DMS53 (cell line): ENCODE data around the gene KIF26B.
"Not testable (repeated sequence)": the region's sequence is repeated elsewhere in the genome, so short reads cannot be mapped to it uniquely, and the experiment has no call there.

Source experiments
- DNase-seq: peaks from one replicate; lab custom pipeline; 2025; lab: John Stamatoyannopoulos, UW

The KIF26B gene

DNA sequence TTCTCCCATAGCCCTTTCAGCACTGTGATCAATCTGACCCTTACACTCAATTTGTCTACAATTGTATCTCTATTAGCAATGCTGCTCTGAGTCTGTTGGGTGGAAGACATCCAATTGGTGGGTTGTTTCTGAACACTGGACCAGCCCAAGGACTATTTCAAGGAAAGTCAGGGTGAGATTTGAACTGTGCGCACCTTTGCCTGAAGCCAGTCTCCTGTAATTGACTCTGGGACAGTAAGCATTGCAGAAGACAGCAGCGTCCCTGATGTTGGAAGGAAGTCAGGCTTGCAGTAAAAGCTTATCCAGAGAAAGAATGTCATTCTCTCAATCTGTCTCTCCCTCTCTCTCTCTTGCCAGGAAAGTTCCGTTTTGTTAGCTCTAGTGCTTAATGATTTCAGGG is 233.9 kb downstream of the KIF26B start:
- no peak for DNase-seq

DNA sequence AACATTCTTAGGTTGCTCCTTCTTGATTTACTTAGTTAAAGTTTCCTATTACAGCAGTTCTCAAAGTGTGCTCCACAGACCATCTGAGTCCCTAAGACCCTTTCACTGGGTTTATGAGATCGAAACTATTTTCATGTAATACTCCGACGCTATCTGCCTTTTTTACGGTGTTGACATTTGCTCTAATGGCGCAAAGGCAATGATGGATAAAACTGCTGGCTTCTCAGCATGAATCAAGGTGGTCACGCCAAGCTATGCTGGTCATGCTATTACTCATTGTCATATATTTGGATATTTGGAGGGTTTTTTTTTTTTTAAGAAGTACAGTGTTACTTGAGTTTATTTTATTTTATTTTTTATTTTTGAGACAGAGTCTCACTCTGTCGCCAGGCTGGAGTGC is 235.1 kb downstream of the KIF26B start:
- no peak for DNase-seq

DNA sequence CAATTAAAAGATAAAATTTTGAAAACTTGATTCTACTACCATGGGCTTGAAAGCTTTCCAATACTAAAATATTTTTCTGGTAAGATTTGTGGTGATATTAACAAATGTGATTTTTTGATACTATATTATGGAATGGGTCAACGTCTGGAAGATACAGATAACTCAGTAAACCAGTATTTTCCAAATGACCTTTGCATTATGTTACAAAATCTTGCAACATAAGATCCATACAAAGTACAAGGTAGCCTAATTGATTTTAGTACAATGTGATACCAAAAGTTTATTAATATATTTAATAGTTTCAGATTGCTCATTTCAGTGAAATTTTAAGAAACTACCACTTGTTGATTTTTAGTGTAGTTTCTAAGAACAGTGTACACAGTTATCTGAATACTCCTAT is 236.2 kb downstream of the KIF26B start:
- no peak for DNase-seq

DNA sequence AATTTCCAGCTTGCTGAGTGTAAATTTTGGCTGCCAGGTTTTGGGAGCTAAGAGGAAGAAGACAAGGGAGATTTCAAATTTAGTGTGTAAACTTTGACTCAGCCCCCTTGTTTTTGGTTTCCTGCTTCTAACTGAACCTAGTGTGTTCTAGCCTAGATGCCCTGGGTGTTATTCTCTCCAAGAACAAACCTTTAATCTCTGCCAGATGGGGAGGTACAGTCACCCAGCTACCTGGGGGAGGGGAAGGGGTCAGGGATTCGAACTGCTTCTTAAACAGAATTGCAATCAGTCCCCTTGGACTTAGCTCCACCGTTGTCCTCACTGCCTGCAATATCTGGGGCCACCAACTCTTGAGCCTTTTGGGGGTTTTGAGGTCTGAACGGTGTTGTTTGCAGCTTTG is 238.9 kb downstream of the KIF26B start:
- DNase-seq, result no peak

DNA sequence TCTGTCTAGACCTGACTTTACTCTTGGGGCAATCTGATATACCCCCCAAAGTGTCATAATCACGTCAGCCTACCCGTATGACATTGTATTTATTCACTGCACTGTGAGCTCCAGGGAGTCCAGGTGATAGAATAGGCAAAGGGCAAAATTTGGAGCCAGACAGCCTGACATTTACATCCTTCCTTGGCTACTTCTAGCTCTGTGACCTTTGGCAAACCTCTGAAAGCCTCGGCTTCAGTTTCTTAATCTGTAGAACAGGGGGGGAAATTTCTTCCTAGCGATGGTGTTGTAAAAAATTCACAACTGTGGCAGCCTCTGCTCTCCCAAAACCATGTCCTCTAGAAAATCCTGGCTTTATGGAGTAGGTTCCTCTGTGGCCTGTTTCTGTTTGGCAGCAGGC is 240.9 kb downstream of the KIF26B start:
- no peak for DNase-seq

DNA sequence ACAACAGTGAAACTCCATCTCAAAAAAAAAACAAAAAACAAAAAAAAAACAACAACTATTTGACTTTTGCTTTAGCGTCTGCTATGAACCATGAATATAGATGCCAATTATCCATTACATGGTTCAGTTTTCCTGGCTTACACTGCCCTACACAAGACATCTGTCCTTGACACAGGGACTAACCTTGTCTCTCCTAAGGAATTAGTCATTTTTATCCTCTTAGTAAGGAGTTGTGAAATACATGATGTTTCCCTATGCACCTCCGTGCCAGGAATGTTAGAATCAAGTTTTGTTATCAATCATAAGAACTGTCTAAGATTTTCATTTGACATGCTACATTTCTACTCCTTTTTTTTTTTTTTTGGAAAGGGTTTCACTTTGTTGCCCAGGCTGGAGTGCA is 241.8 kb downstream of the KIF26B start:
- DNase-seq, result no peak

DNA sequence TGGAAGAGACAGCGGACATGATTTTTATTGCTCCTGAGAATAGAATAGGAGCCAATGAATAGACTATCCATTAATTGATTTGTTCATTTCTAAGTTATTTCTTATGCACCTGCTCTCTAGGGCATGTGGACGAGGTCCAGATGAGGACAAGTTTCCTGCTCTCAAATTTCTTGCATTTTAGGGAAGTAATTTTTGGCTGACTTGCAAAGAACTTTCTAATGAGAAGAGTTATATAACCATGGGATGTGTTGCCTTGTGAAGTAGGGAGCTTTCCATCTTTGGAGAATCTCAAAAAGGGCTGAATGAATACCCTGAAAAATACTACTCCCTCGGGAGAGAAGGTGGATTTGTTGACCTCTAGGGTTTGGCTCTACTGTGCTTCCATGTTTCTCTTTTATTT is 243.0 kb downstream of the KIF26B start:
- no peak for DNase-seq

DNA sequence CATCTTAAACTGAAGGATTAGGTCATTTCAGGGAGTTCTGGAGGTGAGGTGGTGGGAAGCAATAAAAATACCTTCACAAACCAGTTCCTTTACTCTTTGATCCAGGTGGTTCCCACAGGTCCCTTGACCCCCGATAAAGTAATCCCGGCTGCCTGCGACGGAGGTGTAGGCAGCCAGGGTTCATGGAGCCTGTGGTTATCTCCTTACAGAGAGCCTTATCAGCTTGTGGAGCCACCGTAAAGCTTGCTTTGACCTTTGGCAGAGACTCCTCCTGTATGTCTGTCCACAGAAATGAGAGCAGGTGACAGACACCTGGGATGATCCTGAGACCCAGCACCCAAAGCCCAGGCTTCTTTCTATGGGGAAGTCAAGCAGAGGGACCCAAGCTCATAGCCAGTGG is 243.4 kb downstream of the KIF26B start:
- no peak for DNase-seq

DNA sequence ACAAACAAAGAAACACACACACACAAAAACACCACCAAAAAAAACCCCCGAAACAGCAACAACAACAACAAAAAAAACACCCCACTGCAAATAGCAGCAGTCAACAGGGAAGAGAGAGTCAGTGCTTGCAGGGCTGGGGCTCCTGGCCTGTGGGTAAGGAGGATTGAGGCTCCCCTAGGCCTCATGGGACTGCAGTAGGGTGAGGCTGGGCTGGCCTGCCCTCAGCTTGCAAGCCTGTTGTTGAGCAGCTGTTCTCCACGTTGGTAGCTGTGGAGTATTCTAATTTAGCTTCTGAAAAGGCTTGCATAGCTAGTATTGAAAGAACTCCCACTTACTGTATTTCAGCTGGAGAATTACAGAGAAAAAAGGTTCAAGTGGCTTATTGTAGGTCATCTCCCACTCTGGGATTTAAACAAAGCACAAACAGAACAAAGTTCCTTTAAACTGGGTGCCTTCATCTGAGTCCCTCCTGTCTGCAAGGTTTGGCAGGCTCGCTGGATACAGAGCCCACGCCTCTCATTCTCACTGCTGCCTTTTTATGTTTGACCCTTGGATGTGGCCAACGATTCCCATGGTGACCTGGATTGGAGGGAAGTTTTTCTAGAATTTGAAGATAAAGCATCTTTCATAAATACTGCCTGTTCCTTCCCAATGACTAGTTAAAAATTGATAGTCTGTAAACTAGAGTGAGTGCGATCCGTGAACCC is 247.2 kb downstream of the KIF26B start:
- no peak for DNase-seq

DNA sequence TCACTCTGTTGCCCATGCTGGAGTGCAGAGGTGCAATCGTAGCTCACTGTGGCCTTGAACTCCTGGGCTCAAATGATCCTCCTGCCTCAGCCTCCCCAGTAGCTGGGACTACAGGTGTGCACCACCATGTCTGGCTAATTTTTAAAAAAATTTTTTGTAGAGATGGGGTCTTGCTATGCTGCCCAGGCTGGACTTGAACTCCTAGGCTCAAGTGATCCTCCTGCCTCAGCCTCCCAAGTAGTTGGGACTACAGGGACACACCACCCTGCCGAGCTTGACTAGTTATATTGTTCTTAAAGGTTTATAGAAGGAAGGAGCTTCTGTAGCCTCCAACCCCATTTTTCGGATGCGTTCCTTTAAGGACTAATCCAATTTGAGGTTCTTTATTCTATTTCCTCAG is 248.2 kb downstream of the KIF26B start:
- DNase-seq, result not testable (repeated sequence)

DNA sequence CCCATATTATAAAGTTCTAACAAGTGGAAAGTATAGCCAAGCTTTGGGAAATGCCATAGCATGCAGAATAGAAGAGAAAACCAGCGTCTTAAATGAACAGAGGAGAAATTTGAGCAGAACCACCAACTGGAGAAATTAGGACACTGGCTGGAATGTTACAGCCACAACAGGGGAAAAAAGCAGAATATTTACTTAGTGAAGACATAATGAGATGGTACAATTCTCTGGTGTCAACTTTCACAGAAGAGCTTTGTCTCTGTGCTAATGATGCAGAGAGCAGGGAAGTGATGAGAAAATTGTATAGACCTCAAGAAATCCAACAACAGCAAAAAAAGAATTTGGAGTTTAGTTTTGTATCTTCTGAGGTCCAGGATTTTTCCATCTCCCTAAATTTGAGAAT is 249.7 kb downstream of the KIF26B start:
- DNase-seq, result no peak

DNA sequence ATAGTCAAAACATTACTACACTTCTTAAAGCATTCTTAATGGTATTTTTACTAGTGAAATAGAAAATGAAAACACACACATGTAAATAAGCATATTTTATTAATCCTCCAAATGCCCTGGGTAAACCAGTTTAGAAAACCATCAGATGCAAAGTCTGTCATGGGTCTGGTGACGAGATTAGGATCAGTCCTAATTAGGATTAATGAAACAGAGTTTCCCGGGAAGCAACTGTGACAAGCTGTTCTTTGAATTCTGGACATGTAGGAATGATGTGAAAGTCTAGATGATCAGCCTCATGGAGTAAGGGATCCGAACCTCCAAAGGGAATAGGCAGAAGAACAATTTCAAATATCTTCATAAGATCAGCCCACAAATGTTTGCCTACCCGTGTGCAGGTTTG is 250.2 kb downstream of the KIF26B start:
- DNase-seq, result no peak

DNA sequence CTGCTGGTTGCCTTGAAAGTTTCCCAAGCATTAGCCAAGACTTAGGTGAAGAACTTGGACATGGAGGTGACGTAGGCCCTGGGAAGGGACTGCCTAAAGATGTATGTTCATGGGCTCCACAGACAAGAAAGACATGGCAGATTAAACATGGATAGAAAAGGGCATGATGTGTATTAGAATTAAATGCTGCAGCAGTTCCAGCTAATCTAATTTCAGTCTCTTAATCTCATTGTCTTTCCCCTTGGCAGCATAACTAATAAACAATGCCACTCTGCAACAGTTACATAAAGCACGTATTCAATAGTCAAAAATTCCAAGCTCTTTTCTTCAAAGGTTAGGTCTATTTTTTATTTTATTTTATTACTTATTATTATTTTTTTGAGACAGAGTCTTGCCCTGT is 251.6 kb downstream of the KIF26B start:
- DNase-seq, result no peak

DNA sequence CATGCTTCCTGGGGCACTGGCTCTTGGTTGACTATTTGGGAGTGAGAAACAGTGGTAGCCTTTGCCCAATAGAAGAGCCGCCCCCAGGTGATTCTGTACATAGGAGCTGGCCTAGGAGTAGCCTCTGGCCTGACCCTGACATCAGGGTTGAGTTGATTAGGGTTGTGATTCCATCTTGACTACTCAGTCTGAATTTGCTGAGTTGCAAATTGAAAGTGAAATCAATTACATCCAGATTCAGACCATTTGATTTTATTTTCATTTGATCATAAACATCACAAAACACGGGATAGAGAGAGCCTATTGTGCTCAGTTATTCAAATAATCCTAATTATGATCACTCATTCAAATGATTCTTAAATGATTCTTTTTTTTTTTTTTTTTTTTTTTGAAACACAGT is 253.2 kb downstream of the KIF26B start:
- DNase-seq, result no peak

DNA sequence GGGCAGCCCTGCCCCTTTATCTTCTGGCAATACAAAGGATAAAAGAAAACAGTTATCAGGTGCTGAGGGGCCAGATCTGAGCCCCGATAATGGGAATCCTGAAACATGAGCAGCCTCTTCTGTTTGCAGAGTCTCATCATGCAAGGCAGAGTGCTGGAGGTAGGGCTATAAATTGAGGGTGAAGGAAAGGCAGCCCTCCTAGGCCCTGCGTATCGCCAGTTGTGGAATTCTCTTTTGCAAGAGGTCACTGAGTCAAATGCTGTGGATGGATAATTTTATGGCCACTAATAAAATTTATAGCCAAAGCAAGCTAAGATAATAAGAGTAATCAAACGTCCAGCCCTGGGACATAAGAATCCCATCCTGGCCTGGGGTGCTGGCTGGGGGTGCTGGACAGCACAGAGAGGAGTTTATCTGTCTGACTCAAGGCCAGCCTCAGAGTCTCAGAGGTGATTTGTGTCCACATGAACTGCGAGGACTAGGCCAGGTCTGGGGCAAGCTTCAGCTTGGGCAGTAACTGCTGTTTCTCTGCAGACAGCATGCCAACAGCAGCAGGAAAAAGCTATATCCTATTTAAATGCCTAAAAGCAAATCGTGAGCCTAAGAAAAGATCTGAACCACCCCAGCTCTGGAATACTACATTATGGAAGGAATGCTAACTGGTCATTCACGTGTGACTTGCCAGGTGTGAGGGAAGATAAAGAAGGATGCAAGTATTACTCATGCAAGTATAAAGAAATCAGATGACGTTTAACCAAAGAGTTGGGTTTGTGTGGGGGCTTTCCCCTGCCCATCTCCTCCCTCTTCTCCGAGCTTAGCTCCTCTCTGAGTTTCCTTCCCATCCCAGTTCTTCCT is 254.8 kb downstream of the KIF26B start:
- no peak for DNase-seq

DNA sequence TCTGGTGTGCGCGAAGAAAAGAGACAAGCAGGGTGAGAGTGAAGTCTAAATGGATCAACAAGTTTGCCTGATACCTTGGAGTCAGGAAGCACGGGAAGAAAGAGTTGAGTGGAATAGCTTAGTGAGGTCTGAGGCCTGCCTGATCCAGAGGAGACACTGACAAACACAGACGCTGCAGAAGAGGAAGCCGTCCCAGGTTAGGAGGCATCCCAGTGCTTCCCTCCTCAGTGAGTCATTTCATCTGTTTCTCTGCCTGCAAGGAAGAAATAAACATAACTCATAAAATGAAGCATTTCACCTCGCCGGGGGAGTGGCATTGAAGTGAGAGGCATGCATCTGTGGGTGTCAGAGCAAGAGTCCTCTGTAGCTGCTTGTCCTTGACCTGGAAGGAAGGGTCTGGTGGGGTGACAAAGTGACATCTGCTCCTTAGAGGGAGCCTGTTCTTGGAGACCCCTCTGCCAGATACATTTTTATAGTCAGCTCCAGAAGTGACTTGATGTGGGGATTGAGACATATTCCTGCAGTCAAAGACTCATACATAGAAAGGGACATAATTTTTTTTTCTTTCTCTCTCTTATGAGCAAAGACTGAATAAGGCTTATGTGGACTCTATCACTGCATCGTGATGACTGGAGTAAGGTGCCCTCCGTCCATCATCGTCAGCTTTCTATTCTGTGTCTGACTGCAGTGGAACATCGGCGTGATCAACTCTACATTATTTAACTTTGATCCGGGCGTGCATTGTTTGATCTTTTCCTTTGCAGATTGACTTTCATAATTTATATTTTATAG is 256.7 kb downstream of the KIF26B start:
- DNase-seq, result no peak

DNA sequence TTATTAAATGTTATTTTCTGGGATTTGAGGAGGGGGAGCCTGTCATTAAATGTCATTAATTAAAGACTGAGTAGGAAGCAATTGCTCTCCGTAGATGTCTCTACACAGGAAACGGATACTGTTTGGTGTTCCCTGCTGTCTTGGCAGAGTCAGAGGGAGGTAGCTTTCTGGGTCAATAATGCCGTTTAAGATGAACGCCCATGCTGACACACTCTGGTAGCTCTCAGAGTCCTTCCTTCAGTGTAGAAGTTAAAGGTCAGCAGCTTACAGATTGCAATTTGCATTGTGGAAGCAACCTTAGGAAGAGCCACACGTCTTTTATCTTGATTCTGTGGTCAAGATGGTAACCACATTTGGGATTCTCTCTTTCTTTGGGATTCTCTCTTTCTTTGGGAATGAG is 257.5 kb downstream of the KIF26B start:
- no peak for DNase-seq

DNA sequence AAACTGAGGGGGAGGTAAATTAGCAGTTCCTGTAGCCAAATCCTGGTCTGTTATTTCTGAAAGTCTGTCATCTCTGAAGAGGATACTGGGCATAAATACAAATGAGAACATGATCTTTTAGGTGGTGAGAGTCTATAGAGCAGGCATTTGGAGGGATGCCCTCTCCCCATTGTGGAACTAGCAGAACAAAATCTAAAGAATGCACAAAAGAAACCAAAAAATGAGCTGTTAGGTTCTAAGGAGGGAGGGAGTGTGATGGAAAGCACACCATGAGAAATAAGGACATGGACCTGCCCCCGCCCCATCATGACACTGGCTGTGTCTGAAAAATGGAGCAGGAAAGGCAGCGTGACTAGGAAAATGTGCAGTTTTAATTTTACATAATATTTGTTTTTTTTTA is 262.0 kb downstream of the KIF26B start:
- DNase-seq, result no peak

DNA sequence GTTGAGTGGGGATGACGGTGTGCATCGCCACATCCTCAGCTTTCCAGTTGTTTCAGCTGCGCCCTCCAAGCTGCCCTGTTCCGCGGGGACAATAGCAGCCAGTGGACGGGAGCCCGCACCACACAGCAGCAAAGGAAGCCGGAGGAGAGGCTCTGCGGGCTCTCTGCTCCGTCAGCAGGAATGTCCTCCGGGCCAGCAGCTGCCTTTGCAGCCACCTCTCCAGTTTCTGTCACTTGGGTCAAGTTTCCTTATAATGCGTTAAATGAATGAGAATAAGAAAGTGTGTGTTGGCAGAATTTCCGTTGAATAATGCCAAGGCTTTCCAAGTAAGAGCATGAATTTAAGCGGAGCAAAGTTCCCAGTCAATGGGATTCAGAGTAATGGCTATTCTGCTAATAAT is 263.3 kb downstream of the KIF26B start:
- DNase-seq, result no peak

DNA sequence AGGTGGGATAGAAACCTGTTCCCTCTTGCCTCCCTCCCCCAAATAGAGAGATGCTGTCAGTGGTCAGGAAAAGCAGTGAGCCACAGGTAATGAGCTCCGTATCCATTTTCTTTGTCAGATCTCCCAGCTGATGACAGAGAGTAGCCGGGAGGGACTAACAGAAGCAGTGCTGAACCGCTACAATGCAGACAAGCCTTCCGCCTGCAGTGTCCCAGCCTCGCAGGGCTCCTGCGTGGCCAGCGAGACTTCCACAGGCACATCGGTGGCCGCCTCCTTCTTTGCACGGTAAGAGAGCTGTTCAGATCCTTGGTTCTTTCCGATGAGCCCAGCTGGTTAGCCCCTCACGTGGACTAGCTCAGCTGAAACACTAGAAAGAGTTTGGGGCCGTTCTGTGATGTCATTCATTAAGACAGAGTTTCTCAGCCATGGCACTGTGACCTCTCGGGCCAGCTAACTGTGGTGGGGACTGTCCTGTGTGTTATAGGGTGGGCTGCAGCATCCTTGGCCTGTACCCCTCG is 264.7 kb downstream of the KIF26B start:
- no peak for DNase-seq

DNA sequence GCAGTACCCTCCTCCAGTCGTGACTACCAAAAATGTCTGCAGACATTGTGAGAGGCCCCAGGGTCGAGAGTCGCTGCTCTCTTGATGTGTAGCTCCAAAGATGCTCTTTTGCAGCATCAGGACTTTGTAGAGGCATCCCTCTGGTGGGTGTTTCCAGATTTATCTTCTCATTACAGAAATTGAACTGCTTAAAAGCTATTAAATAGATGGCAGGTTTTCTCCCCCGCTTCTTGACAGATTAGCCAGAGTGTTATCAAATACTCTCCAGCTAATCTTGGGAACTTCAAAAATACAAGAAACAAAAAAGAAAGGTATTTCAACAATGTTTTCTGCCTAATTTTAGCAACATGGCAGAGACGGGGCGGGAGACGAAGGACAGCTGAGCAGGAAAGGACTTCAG is 265.2 kb downstream of the KIF26B start:
- DNase-seq, result no peak

DNA sequence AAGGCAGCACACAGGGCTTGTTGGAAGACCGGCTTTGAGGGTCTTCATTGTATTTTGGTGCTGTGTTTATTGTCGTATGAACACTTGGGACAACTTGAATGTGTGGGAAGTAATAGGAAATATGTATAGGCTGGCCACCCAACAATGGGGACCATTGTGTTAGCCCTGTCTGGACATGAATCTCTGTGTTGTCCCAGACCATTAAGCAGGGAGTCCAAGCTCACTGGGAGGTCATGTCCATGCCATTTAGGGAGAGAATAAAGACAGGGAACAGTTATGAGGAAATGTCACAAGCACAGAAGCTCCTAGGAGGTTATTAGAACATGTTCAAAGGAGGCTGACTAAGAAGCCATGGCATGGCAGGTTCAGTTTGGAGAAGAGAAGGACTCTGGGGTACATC is 266.1 kb downstream of the KIF26B start:
- no peak for DNase-seq

DNA sequence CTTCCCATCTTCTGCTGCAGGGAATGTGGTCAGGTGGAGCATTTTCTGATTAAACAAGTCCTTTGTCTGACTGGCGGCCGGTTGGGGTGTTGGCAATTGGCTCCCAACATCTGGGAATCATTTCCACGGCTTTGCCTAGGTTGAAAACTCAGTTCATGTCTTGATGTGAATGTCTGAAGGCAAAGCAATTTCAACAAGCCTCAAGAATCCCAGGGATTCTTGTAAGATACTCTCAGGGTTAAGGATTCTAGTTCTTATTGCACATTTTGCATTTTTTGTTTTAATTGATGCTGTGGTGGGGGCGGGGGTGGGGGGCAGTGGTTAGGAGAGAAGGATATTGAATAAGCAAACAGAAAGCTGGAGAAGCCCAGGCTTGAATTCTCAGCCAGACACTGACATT is 273.9 kb downstream of the KIF26B start:
- DNase-seq, result no peak
